MCF 10A (cell line): Measurements from ENCODE around the gene EFCAB10. TPM values are rescaled to one million over a fixed set of nuclear protein-coding genes. Genes with fewer than 3 reads are reported as not detected.
A peak's percentile ranks its signal among the peaks of the same experiment; 100 is the strongest.
"Not testable (repeated sequence)": the region's sequence is repeated elsewhere in the genome, so short reads cannot be mapped to it uniquely, and the experiment has no call there.

Experiments used
- BruUV-seq: library from RNA; stranded (reverse); fragments of 400-500 nt; replicated peaks from 2 replicates; lab custom pipeline; 2021; lab: Mats Ljungman, UMichigan
- CTCF ChIA-PET: fragments of 300-600 bp; sonication (Branson Sonifier 250); formaldehyde crosslinking; extraction: SDS; loops from one replicate; lab custom pipeline; 2021; ENCODE audit warnings: antibody characterized with exemption, inconsistent platforms; lab: Yijun Ruan, JAX
- POLR2A ChIA-PET: fragments of 300-600, 350-650 bp; sonication (Branson Sonifier 250); formaldehyde crosslinking; extraction: SDS; loops from one replicate; lab custom pipeline; 2020; ENCODE audit warnings: antibody characterized with exemption, inconsistent platforms; lab: Yijun Ruan, JAX
- DNase-seq: peaks from one replicate; pipeline ENCODE4 v3.0.0-alpha.2; 2018; ENCODE audit not compliant: unreplicated experiment
- H3K27ac Mint-ChIP-seq: one replicate; pipeline ENCODE4 v1.8.0; 2022; ENCODE audit warnings: mild to moderate bottlenecking, low read depth, mixed read lengths; ENCODE audit not compliant: unreplicated experiment
- H3K27me3 Mint-ChIP-seq: one replicate; pipeline ENCODE4 v1.8.0; 2022; ENCODE audit warnings: mixed read lengths; ENCODE audit not compliant: insufficient read depth, unreplicated experiment
- H3K36me3 Mint-ChIP-seq: one replicate; pipeline ENCODE4 v1.8.0; 2022; ENCODE audit warnings: mild to moderate bottlenecking, moderate library complexity, mixed read lengths; ENCODE audit not compliant: insufficient read depth, unreplicated experiment
- H3K4me1 Mint-ChIP-seq: one replicate; pipeline ENCODE4 v1.8.0; 2022; ENCODE audit warnings: mixed read lengths; ENCODE audit not compliant: insufficient read depth, unreplicated experiment
- H3K4me3 Mint-ChIP-seq: one replicate; pipeline ENCODE4 v1.8.0; 2022; ENCODE audit warnings: mild to moderate bottlenecking, moderate library complexity, mixed read lengths; ENCODE audit not compliant: unreplicated experiment
- H3K9me3 Mint-ChIP-seq: one replicate; pipeline ENCODE4 v1.8.0; 2022; ENCODE audit warnings: mixed read lengths; ENCODE audit not compliant: unreplicated experiment
- intact Hi-C: fragments of 100-400 bp; cut with micrococcal nuclease; formaldehyde crosslinking; loops from 2 replicates; pipeline ENCODE4 v1.14.1; 2022
- total RNA-seq: library from RNA; stranded (reverse); gene quantifications from 2 replicates; pipeline ENCODE4 v1.2.3, GENCODE V29; 2022
- TF ChIP-seq, protein P1 (sequence below): fragments of 200-600 bp; IDR thresholded peaks from one replicate; pipeline ENCODE4 v1.8.0; 2022; ENCODE audit warnings: antibody characterized with exemption, mild to moderate bottlenecking; ENCODE audit not compliant: unreplicated experiment

The EFCAB10 gene
- total RNA-seq, 1 experiment from 2014 or later, result not detected

- CTCF ChIA-PET, result no interaction called here
- H3K36me3 Mint-ChIP-seq, result peaks cover 2% of the 10 kb centered on the region
- H3K27ac Mint-ChIP-seq, result no peak overlapping the region
- H3K4me3 Mint-ChIP-seq, result no peak overlapping the region
- intact Hi-C loops, result no loop called here
- no TSS peak for BruUV-seq
- TF ChIP-seq, protein P1, sequence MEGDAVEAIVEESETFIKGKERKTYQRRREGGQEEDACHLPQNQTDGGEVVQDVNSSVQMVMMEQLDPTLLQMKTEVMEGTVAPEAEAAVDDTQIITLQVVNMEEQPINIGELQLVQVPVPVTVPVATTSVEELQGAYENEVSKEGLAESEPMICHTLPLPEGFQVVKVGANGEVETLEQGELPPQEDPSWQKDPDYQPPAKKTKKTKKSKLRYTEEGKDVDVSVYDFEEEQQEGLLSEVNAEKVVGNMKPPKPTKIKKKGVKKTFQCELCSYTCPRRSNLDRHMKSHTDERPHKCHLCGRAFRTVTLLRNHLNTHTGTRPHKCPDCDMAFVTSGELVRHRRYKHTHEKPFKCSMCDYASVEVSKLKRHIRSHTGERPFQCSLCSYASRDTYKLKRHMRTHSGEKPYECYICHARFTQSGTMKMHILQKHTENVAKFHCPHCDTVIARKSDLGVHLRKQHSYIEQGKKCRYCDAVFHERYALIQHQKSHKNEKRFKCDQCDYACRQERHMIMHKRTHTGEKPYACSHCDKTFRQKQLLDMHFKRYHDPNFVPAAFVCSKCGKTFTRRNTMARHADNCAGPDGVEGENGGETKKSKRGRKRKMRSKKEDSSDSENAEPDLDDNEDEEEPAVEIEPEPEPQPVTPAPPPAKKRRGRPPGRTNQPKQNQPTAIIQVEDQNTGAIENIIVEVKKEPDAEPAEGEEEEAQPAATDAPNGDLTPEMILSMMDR, result no peak
- H3K4me1 Mint-ChIP-seq, result peaks cover under 1% of the 10 kb centered on the region
- POLR2A ChIA-PET, result no interaction called here
- H3K27me3 Mint-ChIP-seq, result no peaks in the 10 kb centered on the region
- no peak for DNase-seq
- H3K9me3 Mint-ChIP-seq, result no peaks in the 10 kb centered on the region
These were observed 56.5 kb downstream of the EFCAB10 start for GRCh38 chr7:105524840-105525239.

GRCh38 chr7:105524423-105524822 is 56.9 kb downstream of the EFCAB10 start:
- H3K36me3 Mint-ChIP-seq, DNase-seq, intact Hi-C loops, H3K9me3 Mint-ChIP-seq, H3K27me3 Mint-ChIP-seq, H3K4me1 Mint-ChIP-seq, BruUV-seq, H3K27ac Mint-ChIP-seq, H3K4me3 Mint-ChIP-seq: not testable (repeated sequence)
- ChIA-PET POLR2A (interaction anchor here (1.9 kb wide), 1 partner anchor 8 kb away, joined by 13 read pairs; the partner anchor contains the start of gene RINT1), CTCF (interaction anchor here (0.9 kb wide), 1 partner anchor 7 kb away, joined by 3 read pairs; the partner anchor contains the start of gene RINT1)

- ChIA-PET CTCF (interaction anchor here (0.7 kb wide), 1 partner anchor 10 kb away, joined by 3 read pairs; the partner anchor contains the start of gene RINT1), POLR2A (interaction anchor here (1.1 kb wide), 1 partner anchor 534 kb away, joined by 3 read pairs; no protein-coding TSS in a partner anchor)
- Mint-ChIP-seq H3K27me3 (no peaks in the 10 kb centered on the region), H3K36me3 (peaks cover 14% of the 10 kb centered on the region), H3K27ac (no peak within 1 kb of the TSS), H3K9me3 (no peaks in the 10 kb centered on the region), H3K4me1 (peaks cover 6% of the 10 kb centered on the region), H3K4me3 (peak within 1 kb of the TSS; percentile 86)
- TF ChIP-seq, protein P1, result no peak
- intact Hi-C loops, result no loop called here
- peak; percentile 87 for DNase-seq
- BruUV-seq, result no TSS peak
These were observed 59.4 kb downstream of the EFCAB10 start, which contains the start of gene PUS7 for GRCh38 chr7:105521717-105522463. TSS of gene PUS7 (minus strand) at chr7:105522271. CDS start at chr7:105508512, 13,759 bp downstream.

- peak; percentile 60 for DNase-seq
- TF ChIP-seq, protein P1, result no peak
- Mint-ChIP-seq H3K27ac (no peak overlapping the region), H3K4me3 (peak overlapping the region; percentile 86), H3K27me3 (no peaks in the 10 kb centered on the region), H3K4me1 (peaks cover 6% of the 10 kb centered on the region), H3K9me3 (no peaks in the 10 kb centered on the region), H3K36me3 (peaks cover 21% of the 10 kb centered on the region)
- ChIA-PET CTCF (interaction anchor here (0.7 to 3.7 kb wide), 2 partner anchors 10 to 11 kb away, joined by 3 to 20 read pairs; partner anchors contain the start of gene RINT1), POLR2A (interaction anchor here (0.6 to 1.5 kb wide), 6 partner anchors 11 to 535 kb away, joined by 3 to 7 read pairs (median 3); partner anchors contain the start of gene RINT1)
- BruUV-seq, result no TSS peak
- intact Hi-C loops, result no loop called here
These were observed 60.1 kb downstream of the EFCAB10 start for GRCh38 chr7:105521027-105521716.

- H3K9me3 Mint-ChIP-seq, H3K27me3 Mint-ChIP-seq, H3K27ac Mint-ChIP-seq, DNase-seq, H3K4me1 Mint-ChIP-seq, intact Hi-C loops: not testable (repeated sequence)
- CTCF ChIA-PET, result interaction anchor here (1.2 to 3.7 kb wide), 2 partner anchors 11 to 16 kb away, joined by 3 to 20 read pairs; partner anchors contain the start of gene RINT1
- POLR2A ChIA-PET, result interaction anchor here (0.6 to 1.5 kb wide), 7 partner anchors 11 to 536 kb away, joined by 3 to 7 read pairs (median 3); partner anchors contain the start of gene RINT1
- TSS peak; percentile 45 for BruUV-seq
- Mint-ChIP-seq H3K4me3 (peak overlapping the region; percentile 86), H3K36me3 (peaks cover 22% of the 10 kb centered on the region)
These were observed 60.7 kb downstream of the EFCAB10 start for GRCh38 chr7:105520620-105521019.
